H9 (cell line): Measurements from ENCODE around the gene DECR2. TPM values are rescaled to one million over a fixed set of nuclear protein-coding genes. Genes with fewer than 3 reads are reported as not detected.

Experiments
- DNase-seq: peaks from one replicate; pipeline ENCODE4 v3.0.0-alpha.2; 2017
- H2AFZ ChIP-seq: one replicate; pipeline ENCODE4 v1.6.1; 2013; ENCODE audit warnings: mild to moderate bottlenecking, low read length, control low read depth, moderate library complexity
- H2AK5ac ChIP-seq: 2 replicates; pipeline ENCODE4 v1.6.1; 2013; ENCODE audit warnings: low read length, control low read depth, mixed read lengths; ENCODE audit not compliant: insufficient read length
- H2BK120ac ChIP-seq: one replicate; pipeline ENCODE4 v1.6.1; 2013; ENCODE audit warnings: low read depth, mild to moderate bottlenecking, low read length, control low read depth, inconsistent platforms; ENCODE audit not compliant: poor library complexity, severe bottlenecking
- H2BK12ac ChIP-seq: 2 replicates; pipeline ENCODE4 v1.6.1; 2013; ENCODE audit warnings: low read length, control low read depth, mixed read lengths, low read depth; ENCODE audit not compliant: insufficient read length
- H2BK15ac ChIP-seq: 2 replicates; pipeline ENCODE4 v1.6.1; 2013; ENCODE audit warnings: low read depth, low read length, control low read depth
- H2BK20ac ChIP-seq: one replicate; pipeline ENCODE4 v1.6.1; 2013; ENCODE audit warnings: low read depth, mild to moderate bottlenecking, low read length, control low read depth, inconsistent platforms; ENCODE audit not compliant: poor library complexity, severe bottlenecking
- H2BK5ac ChIP-seq: 2 replicates; pipeline ENCODE4 v1.6.1; 2013; ENCODE audit warnings: low read length, control low read depth, mixed read lengths; ENCODE audit not compliant: insufficient read length
- H3K14ac ChIP-seq: 2 replicates; pipeline ENCODE4 v1.6.1; 2013; ENCODE audit warnings: low read length, control low read depth; ENCODE audit not compliant: insufficient read depth
- H3K18ac ChIP-seq: 2 replicates; pipeline ENCODE4 v1.6.1; 2013; ENCODE audit warnings: low read depth, mild to moderate bottlenecking, mixed read lengths, low read length, control low read depth; ENCODE audit not compliant: insufficient read length
- H3K23ac ChIP-seq: 2 replicates; pipeline ENCODE4 v1.6.1; 2013; ENCODE audit warnings: low read length, control low read depth, mixed read lengths, low read depth; ENCODE audit not compliant: insufficient read length
- H3K23me2 ChIP-seq: 2 replicates; pipeline ENCODE4 v1.6.1; 2013; ENCODE audit warnings: low read depth, mild to moderate bottlenecking, mixed read lengths, low read length, control low read depth; ENCODE audit not compliant: insufficient read length, poor library complexity, severe bottlenecking
- H3K27ac ChIP-seq: 2 replicates; pipeline ENCODE4 v1.5.1; 2013; ENCODE audit warnings: low read length, control low read depth, mixed read lengths, low read depth; ENCODE audit not compliant: insufficient read length
- H3K27me3 ChIP-seq: 2 replicates; pipeline ENCODE4 v1.6.1; 2013; ENCODE audit warnings: low read length, control low read depth, inconsistent platforms; ENCODE audit not compliant: insufficient read depth
- H3K4ac ChIP-seq: 2 replicates; pipeline ENCODE4 v1.6.1; 2013; ENCODE audit warnings: low read depth, mild to moderate bottlenecking, control low read depth, inconsistent platforms, low read length, moderate library complexity
- H3K4me1 ChIP-seq: 2 replicates; pipeline ENCODE4 v1.6.1; 2013; ENCODE audit warnings: low read length, control low read depth, inconsistent platforms; ENCODE audit not compliant: insufficient read depth
- H3K4me2 ChIP-seq: 2 replicates; pipeline ENCODE4 v1.6.1; 2013; ENCODE audit warnings: low read length, control low read depth, mixed read lengths; ENCODE audit not compliant: insufficient read length, insufficient read depth
- H3K56ac ChIP-seq: 2 replicates; pipeline ENCODE4 v1.6.1; 2013; ENCODE audit warnings: low read depth, mild to moderate bottlenecking, mixed read lengths, low read length, control low read depth; ENCODE audit not compliant: insufficient read length
- H3K79me1 ChIP-seq: 2 replicates; pipeline ENCODE4 v1.6.1; 2013; ENCODE audit warnings: low read depth, mild to moderate bottlenecking, moderate library complexity, low read length, control low read depth, inconsistent platforms; ENCODE audit not compliant: insufficient read depth, poor library complexity, severe bottlenecking
- H3K79me2 ChIP-seq: 2 replicates; pipeline ENCODE4 v1.6.1; 2013; ENCODE audit warnings: low read length, control low read depth, inconsistent platforms; ENCODE audit not compliant: insufficient read depth
- H3K9ac ChIP-seq: 2 replicates; pipeline ENCODE4 v1.6.1; 2013; ENCODE audit warnings: low read length, control low read depth, mixed read lengths; ENCODE audit not compliant: insufficient read length; ENCODE audit errors: extremely low read depth
- H3K9me3 ChIP-seq: one replicate; pipeline ENCODE4 v1.6.1; 2013; ENCODE audit warnings: low read depth, low read length, inconsistent platforms; ENCODE audit not compliant: control insufficient read depth
- H3T11ph ChIP-seq: one replicate; pipeline ENCODE4 v1.6.1; 2013; ENCODE audit warnings: mild to moderate bottlenecking, low read length, control low read depth, inconsistent platforms
- H4K20me1 ChIP-seq: one replicate; pipeline ENCODE4 v1.6.1; 2013; ENCODE audit not compliant: control insufficient read depth, insufficient read length, insufficient read depth
- H4K5ac ChIP-seq: 2 replicates; pipeline ENCODE4 v1.6.1; 2013; ENCODE audit warnings: low read depth, mild to moderate bottlenecking, mixed read lengths, low read length, control low read depth; ENCODE audit not compliant: insufficient read length
- H4K8ac ChIP-seq: replicated peaks from 2 replicates; pipeline ENCODE4 v1.6.1; 2013; ENCODE audit warnings: low read length, control low read depth, mixed read lengths, low read depth; ENCODE audit not compliant: insufficient read length
- H4K91ac ChIP-seq: 2 replicates; pipeline ENCODE4 v1.6.1; 2013; ENCODE audit warnings: low read depth, mild to moderate bottlenecking, moderate library complexity, mixed read lengths, low read length, control low read depth; ENCODE audit not compliant: insufficient read length
- H3K27ac Mint-ChIP-seq, 3 experiments: 2 replicates in 2 of 3; 3 replicates in 1 of 3; pipeline ENCODE4 v1.8.0; 2020 to 2021; ENCODE audit warnings: mixed read lengths in 3 of 3, mild to moderate bottlenecking in 1 of 3, moderate library complexity in 1 of 3
- H3K27me3 Mint-ChIP-seq: 2 replicates; pipeline ENCODE4 v1.8.0; 2021; ENCODE audit warnings: low read depth, mild to moderate bottlenecking, moderate library complexity, mixed read lengths
- H3K36me3 Mint-ChIP-seq, 3 experiments: 2 replicates in 2 of 3; 3 replicates in 1 of 3; pipeline ENCODE4 v1.8.0; 2020 to 2021; ENCODE audit warnings: low read depth in 3 of 3, mixed read lengths in 3 of 3; ENCODE audit not compliant: insufficient read depth in 1 of 3
- H3K4me1 Mint-ChIP-seq, 2 experiments: 2 replicates each; pipeline ENCODE4 v1.8.0; 2020; ENCODE audit warnings: mixed read lengths in 2 of 2
- H3K4me3 Mint-ChIP-seq, 2 experiments: 2 replicates in 1 of 2; 3 replicates in 1 of 2; pipeline ENCODE4 v1.8.0; 2020 to 2021; ENCODE audit warnings: mild to moderate bottlenecking in 2 of 2, mixed read lengths in 2 of 2, moderate library complexity in 1 of 2
- H3K9me3 Mint-ChIP-seq, 2 experiments: 2 replicates in 1 of 2; 3 replicates in 1 of 2; pipeline ENCODE4 v1.8.0; 2020; ENCODE audit warnings: mild to moderate bottlenecking in 2 of 2, mixed read lengths in 2 of 2, moderate library complexity in 1 of 2
- CTCF ChIP-seq: fragments of 200-600 bp; sonication (generic); conservative IDR thresholded peaks from 3 replicates; pipeline ENCODE4 v1.8.0; 2021; ENCODE audit warnings: antibody characterized with exemption, mild to moderate bottlenecking
- WGBS: extraction: QIAGEN DNeasy Blood & Tissue Kit; methylation state at CpG from one replicate; pipeline ENCODE4 v1.1.7; 2013; ENCODE audit warnings: missing lambda C conversion rate, low lambda C conversion rate, mixed read lengths; ENCODE audit not compliant: insufficient read length; ENCODE audit errors: extremely low coverage; 5-methylcytosine and 5-hydroxymethylcytosine counted together
- total RNA-seq: library from RNA; stranded (reverse); gene quantifications from 2 replicates; pipeline ENCODE4 v1.2.1, GENCODE V29; 2021

DECR2 gene
- total RNA-seq, 1 experiment from 2014 or later, result 39.3 TPM

DNA sequence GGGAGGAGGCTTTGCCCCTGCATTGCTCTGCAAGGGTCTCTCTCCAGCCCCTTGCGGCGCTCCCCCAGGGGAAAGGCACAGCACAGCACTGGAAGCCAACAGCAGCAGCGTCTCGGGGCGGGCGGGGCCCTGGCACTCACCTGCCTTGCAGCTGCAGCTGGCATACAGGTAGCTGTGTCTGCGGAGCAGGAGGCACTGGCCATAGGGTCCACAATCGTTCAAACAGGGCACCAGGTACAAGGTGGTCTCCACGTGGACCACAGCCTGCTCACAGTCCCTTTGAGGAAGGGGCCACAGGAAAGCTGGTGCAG lies 27.1 kb upstream of the DECR2 start:
- no peak overlapping the region for H3K4me3 Mint-ChIP-seq
- no peak overlapping the region for H3K18ac ChIP-seq
- H3K56ac ChIP-seq, result no peak overlapping the region
- H2BK12ac ChIP-seq, result no peak overlapping the region
- H2AK5ac ChIP-seq, result no peak overlapping the region
- TF ChIP-seq CTCF, result no peak
- H2BK20ac ChIP-seq, result no peak overlapping the region
- no peak overlapping the region for H2BK5ac ChIP-seq
- H3K27me3 Mint-ChIP-seq, result no peaks in the 10 kb centered on the region; the same call in 1 of the 2 replicates
- H3K14ac ChIP-seq, result no peak overlapping the region
- no peaks in the 10 kb centered on the region for H4K20me1 ChIP-seq
- H3K79me2 ChIP-seq, result no peaks in the 10 kb centered on the region; the same call in 1 of the 2 replicates
- H3K4me1 ChIP-seq, result no peaks in the 10 kb centered on the region
- H2AFZ ChIP-seq, result no peak overlapping the region
- H3K4ac ChIP-seq, result no peak overlapping the region
- H4K8ac ChIP-seq, result no peak overlapping the region
- H2BK15ac ChIP-seq, result no peak overlapping the region
- H3K23ac ChIP-seq, result no peak overlapping the region
- no peak overlapping the region for H3K27ac ChIP-seq
- WGBS, result no CpG with 5 or more reads among the region's 9 CpGs
- no peak for DNase-seq
- H3K36me3 Mint-ChIP-seq, result peaks cover 5 to 47% (median 22%) of the 10 kb centered on the region in 3 experiments
- H3K27ac Mint-ChIP-seq, result no peak overlapping the region
- H3K27me3 ChIP-seq, result no peaks in the 10 kb centered on the region
- no peak overlapping the region for H3K9ac ChIP-seq
- no peak overlapping the region for H3T11ph ChIP-seq
- H2BK120ac ChIP-seq, result no peak overlapping the region
- peaks cover 11 to 21% of the 10 kb centered on the region in 2 experiments for H3K4me1 Mint-ChIP-seq
- no peaks in the 10 kb centered on the region for H3K79me1 ChIP-seq
- H4K91ac ChIP-seq, result no peak overlapping the region
- H4K5ac ChIP-seq, result no peak overlapping the region
- no peaks in the 10 kb centered on the region for H3K9me3 ChIP-seq
- H3K4me2 ChIP-seq, result no peak overlapping the region
- no peaks in the 10 kb centered on the region for H3K9me3 Mint-ChIP-seq
- H3K23me2 ChIP-seq, result no peaks in the 10 kb centered on the region
